ENCODE measurements around the gene BGLAP. TPM values are rescaled to one million over a fixed set of nuclear protein-coding genes. Genes with fewer than 3 reads are reported as not detected.
A peak's percentile ranks its signal among the peaks of the same experiment; 100 is the strongest.

BGLAP gene
- total and polyA plus RNA-seq, 8 donors, result 1.5 to 1.9 TPM; not detected in 6

DNA sequence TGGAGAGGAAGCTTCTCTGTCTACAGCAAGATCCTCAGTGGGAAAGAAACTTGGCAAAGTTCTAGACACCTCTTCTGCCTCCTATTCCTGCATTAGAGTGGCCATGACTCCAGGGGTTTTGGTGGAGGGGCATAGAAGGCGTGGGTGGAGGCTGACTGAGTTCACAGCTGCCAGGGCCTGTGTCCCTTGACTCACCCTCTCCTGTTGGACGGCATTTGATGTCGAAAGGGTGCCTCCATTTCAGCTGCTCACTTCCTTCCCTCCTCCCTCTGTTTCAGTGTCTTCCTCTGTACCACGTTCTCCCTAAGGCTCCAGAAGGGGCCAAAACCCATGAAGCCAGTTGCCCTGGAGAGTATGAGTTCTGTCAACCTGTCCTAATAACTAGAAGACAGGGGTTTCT is 42.8 kb downstream of the BGLAP start:
- Histone ChIP-seq H3K4me3 (peak overlapping the region in 1 of 4 donors; percentile 96), H3K4me1 (peaks cover 24 to 45% (median 44%) of the 10 kb centered on the region in 4 donors), H3K9me3 (no peaks in the 10 kb centered on the region), H3K36me3 (peaks cover 7 to 36% (median 26%) of the 10 kb centered on the region in 4 donors), H3K27me3 (no peaks in the 10 kb centered on the region), H3K27ac (peak overlapping the region in 1 of 5 donors; percentile 24)
- TF ChIP-seq CTCF (IDR thresholded peaks at IDR 0.05), result no peak
- TF ChIP-seq POLR2AphosphoS5 (IDR thresholded peaks at IDR 0.05), result no peak
- TF ChIP-seq POLR2A (IDR thresholded peaks at IDR 0.05), result no peak
- TF ChIP-seq EP300 (IDR thresholded peaks at IDR 0.05), result no peak
- intact Hi-C loops (cut with DNase I; ENCODE audit: low total_unique reads), result no loop called here
- no peak for DNase-seq
- WGBS, 5 donors, result 46 to 82% (median 57%) methylated on average over 4 of the region's 4 CpGs

GRCh38 chr1:156285437-156285836 is 43.5 kb downstream of the BGLAP start:
- Histone ChIP-seq H3K4me1 (peaks cover 22 to 44% (median 43%) of the 10 kb centered on the region in 4 donors), H3K9me3 (no peaks in the 10 kb centered on the region), H3K27me3 (no peaks in the 10 kb centered on the region), H3K27ac (no peak overlapping the region), H3K4me3 (no peak overlapping the region), H3K36me3 (peaks cover 3 to 36% (median 27%) of the 10 kb centered on the region in 4 donors)
- 91 to 95% (median 93%) methylated on average over 12 to 21 of the region's 21 CpGs for WGBS, 5 donors
- no peak for DNase-seq
- no peak for TF ChIP-seq POLR2A (IDR thresholded peaks at IDR 0.05)
- TF ChIP-seq EP300 (IDR thresholded peaks at IDR 0.05), result no peak
- no peak for TF ChIP-seq CTCF (IDR thresholded peaks at IDR 0.05)
- TF ChIP-seq POLR2AphosphoS5 (IDR thresholded peaks at IDR 0.05), result no peak
- intact Hi-C loops (cut with DNase I; ENCODE audit: low total_unique reads), result no loop called here

- no peak overlapping the region for H3K27ac ChIP-seq
- H3K36me3 ChIP-seq, result peaks cover 3 to 36% (median 27%) of the 10 kb centered on the region in 4 donors
- H3K4me1 ChIP-seq, result peaks cover 21 to 44% (median 43%) of the 10 kb centered on the region in 4 donors
- 91 to 94% (median 92%) methylated on average over 8 of the region's 8 CpGs for WGBS, 5 donors
- intact Hi-C loops (cut with DNase I; ENCODE audit: low total_unique reads), result no loop called here
- DNase-seq, result no peak
- no peak overlapping the region for H3K4me3 ChIP-seq
- no peaks in the 10 kb centered on the region for H3K27me3 ChIP-seq
- H3K9me3 ChIP-seq, result no peaks in the 10 kb centered on the region
- TF ChIP-seq POLR2A (IDR thresholded peaks at IDR 0.05), result no peak
- TF ChIP-seq CTCF (IDR thresholded peaks at IDR 0.05), result no peak
- no peak for TF ChIP-seq EP300 (IDR thresholded peaks at IDR 0.05)
- no peak for TF ChIP-seq POLR2AphosphoS5 (IDR thresholded peaks at IDR 0.05)
Measured at GRCh38 chr1:156286061-156286460, 44.1 kb downstream of the BGLAP start.

- TF ChIP-seq POLR2AphosphoS5 (IDR thresholded peaks at IDR 0.05) (no peak), POLR2A (IDR thresholded peaks at IDR 0.05) (no peak), CTCF (IDR thresholded peaks at IDR 0.05) (no peak), EP300 (IDR thresholded peaks at IDR 0.05) (no peak)
- peaks cover 3 to 48% (median 42%) of the 10 kb centered on the region in 4 donors for H3K36me3 ChIP-seq
- H3K27me3 ChIP-seq, result no peaks in the 10 kb centered on the region
- H3K4me3 ChIP-seq, result no peak overlapping the region
- H3K27ac ChIP-seq, result no peak overlapping the region
- H3K9me3 ChIP-seq, result no peaks in the 10 kb centered on the region
- peaks cover 10 to 51% (median 42%) of the 10 kb centered on the region in 4 donors for H3K4me1 ChIP-seq
- intact Hi-C loops (cut with DNase I; ENCODE audit: low total_unique reads), result no loop called here
- DNase-seq, result no peak
Measured at GRCh38 chr1:156289857-156290256, 47.9 kb downstream of the BGLAP start.

Data from stomach (tissue), 9 donors.